Raji (cell line): ENCODE measurements around the gene GRAMD1B.

Experiments
- POLR2A ChIP-seq: IDR thresholded peaks from 2 replicates; pipeline ENCODE4 v1.6.1; 2011; ENCODE audit warnings: low read depth, low read length, control low read depth; ENCODE audit not compliant: insufficient read depth

GRAMD1B gene

GRCh38 chr11:123494195-123495050, 64.4 kb downstream of the GRAMD1B start:
- no peak for TF ChIP-seq POLR2A

- TF ChIP-seq POLR2A, result no peak
These were observed 74.3 kb downstream of the GRAMD1B start for GRCh38 chr11:123504401-123504800.

- no peak for TF ChIP-seq POLR2A
These were observed 75.7 kb downstream of the GRAMD1B start for GRCh38 chr11:123505546-123506299.

GRCh38 chr11:123507043-123507442, 77.0 kb downstream of the GRAMD1B start:
- TF ChIP-seq POLR2A, result no peak

- TF ChIP-seq POLR2A, result no peak
These were observed 79.9 kb downstream of the GRAMD1B start for GRCh38 chr11:123509737-123510578.

- TF ChIP-seq POLR2A, result no peak
These were observed 80.5 kb downstream of the GRAMD1B start for GRCh38 chr11:123510579-123510905.

GRCh38 chr11:123511037-123511870, 81.2 kb downstream of the GRAMD1B start:
- no peak for TF ChIP-seq POLR2A

GRCh38 chr11:123516238-123516637, 86.2 kb downstream of the GRAMD1B start:
- TF ChIP-seq POLR2A, result no peak

GRCh38 chr11:123517559-123518364, 87.7 kb downstream of the GRAMD1B start:
- TF ChIP-seq POLR2A, result no peak

- no peak for TF ChIP-seq POLR2A
These were observed 88.5 kb downstream of the GRAMD1B start for GRCh38 chr11:123518496-123519054.

- TF ChIP-seq POLR2A, result no peak
These were observed 89.2 kb downstream of the GRAMD1B start for GRCh38 chr11:123519055-123519796.

GRCh38 chr11:123519797-123520193, 89.7 kb downstream of the GRAMD1B start:
- TF ChIP-seq POLR2A, result no peak

GRCh38 chr11:123521001-123521400, 90.9 kb downstream of the GRAMD1B start:
- no peak for TF ChIP-seq POLR2A
